Right cardiac atrium (tissue), 5 donors: ENCODE measurements around the gene WWTR1. TPM values are rescaled to one million over a fixed set of nuclear protein-coding genes. Genes with fewer than 3 reads are reported as not detected.

Source experiments
- ATAC-seq, 2 donors: fragments of 200-7000 bp; cut with Tn5 transposase; one replicate each; pipeline versions ENCODE4 v1.8.0 to v1.9.1; 2020; ENCODE audit warnings: moderate library complexity in 2 of 2, mild to moderate bottlenecking in 1 of 2
- DNase-seq, 3 donors: peaks; one replicate each; pipeline ENCODE4 v3.0.0-alpha.2; 2020
- H3K27ac ChIP-seq: one replicate; pipeline ENCODE4 v1.5.1; 2013; ENCODE audit warnings: mild to moderate bottlenecking, low read length, control low read depth, moderate library complexity
- H3K27me3 ChIP-seq: one replicate; pipeline ENCODE4 v1.6.1; 2013; ENCODE audit not compliant: control insufficient read depth, insufficient read depth
- H3K4me1 ChIP-seq: one replicate; pipeline ENCODE4 v1.6.1; 2013; ENCODE audit warnings: low read length; ENCODE audit not compliant: control insufficient read depth, insufficient read depth
- H3K4me3 ChIP-seq: one replicate; pipeline ENCODE4 v1.5.1; 2013; ENCODE audit warnings: low read length, control low read depth
- H3K9me3 ChIP-seq: one replicate; pipeline ENCODE4 v1.6.1; 2013; ENCODE audit warnings: low read length; ENCODE audit not compliant: control insufficient read depth
- WGBS: extraction: QIAGEN DNeasy Blood & Tissue Kit; methylation state at CpG from one replicate; pipeline ENCODE4 v1.1.7; 2013; 5-methylcytosine and 5-hydroxymethylcytosine counted together
- intact Hi-C, 4 donors: fragments of 100-400 bp; cut with DNase I; formaldehyde crosslinking; loops; one replicate each; pipeline versions ENCODE4 v1.11.0 to v1.14.0; 2022 to 2023
- polyA plus RNA-seq: library from polyadenylated mRNA; stranded (reverse); fragments of 200-250 nt; gene quantifications from one replicate; pipeline ENCODE4 v1.2.3, GENCODE V29; 2013
- total RNA-seq, 4 donors: library from RNA; stranded (reverse); fragmentation: NEBNext Ultra II Directional; extraction: Animal tissue kit (Norgen Biotek cat#: 25700); gene quantifications; one replicate each; pipeline ENCODE4 v1.2.1, GENCODE V29; 2021
- donor health status: healthy with polysubstance abuse.
- donor health status: DM: no; HTN: yes; CAD: no.
- donor health status: DM: no; HTN: no; CAD: no.
- donor health status: DM: no; HTN: yes; CAD: no; lungs with severe emphysema.
- donor health status: DM: yes; HTN: yes; CAD: no.

WWTR1 gene
- total and polyA plus RNA-seq, 5 donors = 23.0 to 99.2 (median 51.1) TPM

DNA sequence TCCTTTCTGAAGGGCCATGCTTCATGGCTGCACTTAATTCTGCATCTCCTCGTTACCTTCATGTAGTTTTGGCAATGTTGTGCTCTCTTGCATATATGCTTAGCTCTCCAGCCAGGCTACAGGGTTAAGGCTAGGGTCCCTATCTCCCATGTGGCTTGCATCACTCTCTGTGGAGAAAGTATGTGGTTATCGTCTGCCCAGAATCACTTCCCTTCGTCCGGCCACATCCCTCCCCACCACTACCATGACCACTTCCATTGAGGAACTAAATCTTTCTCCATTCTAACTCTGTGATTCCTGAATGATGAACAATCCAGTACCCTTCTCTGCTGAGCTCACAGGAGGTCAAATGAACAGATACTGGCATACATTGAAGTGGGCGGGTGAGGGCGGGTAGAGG, 34.0 kb downstream of the WWTR1 start:
- DNase-seq (no peak), ATAC-seq (no peak)
- Histone ChIP-seq H3K27me3 (no peaks in the 10 kb centered on the region), H3K9me3 (no peaks in the 10 kb centered on the region), H3K27ac (no peak overlapping the region), H3K4me1 (peaks cover 20% of the 10 kb centered on the region), H3K4me3 (no peak overlapping the region)
- WGBS = 59% methylated on average over 6 of the region's 6 CpGs
- intact Hi-C loops = no loop called here

DNA sequence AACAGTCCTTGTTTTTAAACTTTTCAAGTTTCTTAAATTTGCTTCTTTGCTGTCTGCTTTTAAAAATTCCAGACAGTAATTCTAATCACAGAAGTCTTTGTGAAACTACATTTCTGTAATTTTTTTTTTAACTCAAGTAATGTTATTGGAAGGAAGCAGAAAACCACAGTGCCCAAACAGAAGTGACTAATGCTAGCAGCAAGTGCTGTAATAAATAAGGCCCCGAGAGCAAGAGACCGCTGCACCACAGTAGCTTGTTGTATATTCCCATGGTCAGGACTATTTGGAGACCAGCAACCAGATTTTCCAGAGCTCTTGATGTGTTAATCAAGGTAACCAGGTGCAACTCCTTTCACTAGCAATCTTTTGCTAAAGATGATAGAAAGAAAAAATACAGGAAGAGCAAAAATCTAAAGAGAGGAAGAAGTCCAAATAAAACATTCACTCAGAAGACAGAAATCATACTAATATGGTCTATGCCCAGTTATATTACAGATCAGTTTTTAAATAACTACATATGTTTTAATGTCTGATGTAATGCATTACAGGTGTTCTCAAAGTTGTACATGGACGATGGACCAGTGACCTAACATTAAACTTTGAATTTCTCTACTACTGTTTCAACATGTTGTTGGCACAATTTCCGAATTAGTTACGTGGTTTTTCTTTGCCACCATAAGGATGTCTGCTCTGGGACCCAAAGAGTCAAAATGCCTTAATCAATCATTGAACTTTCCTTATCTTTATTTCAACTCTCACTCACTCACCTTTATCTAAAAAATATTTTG, 36.4 kb downstream of the WWTR1 start:
- ATAC-seq = no peak
- WGBS = 70% methylated on average over 5 of the region's 5 CpGs
- H3K27me3 ChIP-seq = no peaks in the 10 kb centered on the region
- peaks cover 34% of the 10 kb centered on the region for H3K4me1 ChIP-seq
- no peak for DNase-seq
- H3K27ac ChIP-seq = no peak overlapping the region
- no peak overlapping the region for H3K4me3 ChIP-seq
- no peaks in the 10 kb centered on the region for H3K9me3 ChIP-seq
- intact Hi-C loops = no loop called here

DNA sequence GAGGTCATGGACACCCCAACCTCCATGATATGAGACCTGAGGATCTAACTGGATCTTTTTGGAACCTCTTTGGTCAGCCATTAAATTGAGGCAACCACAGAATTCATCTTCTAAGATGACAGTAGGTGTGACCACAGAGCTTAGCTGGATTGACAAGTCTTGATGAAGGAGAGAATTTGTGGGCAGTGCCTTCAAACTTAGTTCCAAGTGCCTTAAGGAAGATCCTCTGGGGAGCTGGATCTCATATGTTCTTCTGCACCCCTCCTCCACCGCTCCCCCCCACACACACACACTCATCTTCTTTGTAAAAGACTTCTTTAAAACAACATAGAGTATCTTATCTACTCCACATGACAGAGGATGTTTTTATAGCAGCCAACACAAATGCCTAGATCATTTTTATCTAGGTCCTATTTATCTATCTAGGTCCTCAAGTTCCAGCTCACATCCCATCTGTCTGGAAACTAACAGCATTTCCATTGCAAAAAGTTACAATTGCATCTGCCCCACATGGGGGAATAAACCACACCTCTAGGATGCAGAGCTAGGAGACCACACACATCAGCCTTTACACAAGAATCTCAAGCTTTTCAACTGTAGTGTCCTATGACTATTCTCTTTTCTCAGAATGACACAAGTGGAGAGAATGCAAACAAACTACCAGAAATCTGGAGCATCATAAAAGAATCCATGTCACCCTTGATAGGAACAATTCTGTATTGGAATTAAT, 37.4 kb downstream of the WWTR1 start:
- DNase-seq (no peak), ATAC-seq (no peak)
- Histone ChIP-seq H3K4me1 (peaks cover 31% of the 10 kb centered on the region), H3K4me3 (no peak overlapping the region), H3K27me3 (no peaks in the 10 kb centered on the region), H3K27ac (peak overlapping the region; percentile 7), H3K9me3 (no peaks in the 10 kb centered on the region)
- WGBS = 58% methylated on average over 1 of the region's 1 CpG
- intact Hi-C loops = no loop called here

DNA sequence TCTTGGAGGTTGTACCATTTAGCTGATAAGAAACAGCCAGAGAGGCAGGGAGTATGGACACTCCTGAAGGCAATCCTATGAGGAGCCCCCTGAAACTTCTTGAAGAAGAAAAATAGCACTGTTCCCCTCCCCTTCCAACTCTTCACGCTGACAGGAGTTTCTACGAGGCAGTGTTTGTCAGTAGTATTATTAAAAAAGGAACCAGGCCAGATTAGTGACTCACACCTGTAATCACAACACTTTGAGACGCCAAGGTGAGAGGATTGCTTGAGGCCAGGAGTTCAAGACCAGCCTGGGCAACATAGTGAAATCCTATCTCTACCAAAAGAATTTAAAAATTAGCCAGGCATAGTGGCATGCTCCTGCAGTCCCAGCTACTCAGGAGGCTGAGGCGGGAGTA, 38.7 kb downstream of the WWTR1 start:
- H3K27me3 ChIP-seq = no peaks in the 10 kb centered on the region

DNA sequence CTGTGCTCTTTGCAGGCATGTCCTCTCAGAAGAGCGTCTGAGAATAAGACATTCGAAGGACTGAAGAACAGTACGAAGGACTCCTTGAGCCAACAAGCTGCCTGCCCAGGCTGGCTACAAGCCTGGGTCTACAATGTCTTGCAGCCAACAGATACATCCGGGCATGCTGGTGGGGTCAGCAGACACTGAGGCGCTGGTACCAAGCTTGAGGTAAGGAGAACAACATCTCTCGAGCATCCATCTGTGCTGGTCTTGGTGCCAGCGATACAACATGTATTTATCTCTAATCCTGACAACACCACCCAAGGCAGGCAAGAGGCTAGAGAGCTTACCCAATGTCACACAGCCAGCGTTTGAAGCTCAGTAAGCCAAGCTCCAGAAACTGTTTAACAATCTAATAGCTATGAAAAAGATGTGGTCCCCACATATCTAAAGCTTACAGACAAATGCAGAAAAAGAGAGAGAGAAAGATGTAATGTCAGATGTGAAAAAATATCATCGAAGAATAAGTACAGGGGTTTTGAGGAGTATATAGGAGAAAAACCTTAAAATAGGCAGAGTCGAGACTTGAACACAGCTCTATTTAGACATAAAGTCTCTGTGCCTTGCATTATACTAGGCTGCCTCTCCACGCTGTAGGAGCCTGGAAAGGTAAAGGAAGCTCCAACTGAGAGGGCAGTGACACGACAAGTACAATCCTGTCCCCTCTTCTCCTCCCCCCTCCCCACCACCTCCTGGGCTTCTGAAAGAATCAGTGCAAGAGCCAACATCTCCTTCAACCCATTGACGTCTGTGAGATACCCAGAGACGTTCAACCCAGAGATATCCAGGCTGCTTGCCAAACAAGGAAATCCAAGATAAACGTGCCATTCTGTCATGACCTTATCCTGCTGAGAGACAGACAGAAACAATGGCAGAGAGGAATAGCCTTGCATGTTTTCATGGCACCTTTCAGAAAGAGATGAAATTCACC, 39.4 kb downstream of the WWTR1 start:
- Histone ChIP-seq H3K4me3 (no peak overlapping the region), H3K4me1 (peaks cover 26% of the 10 kb centered on the region), H3K9me3 (no peaks in the 10 kb centered on the region), H3K27ac (peak overlapping the region; percentile 70), H3K27me3 (no peaks in the 10 kb centered on the region)
- peak; percentile 77 to 82 for ATAC-seq
- intact Hi-C loops = no loop called here
- DNase-seq = peak; percentile 57 to 80 (median 78)
- 34% methylated on average over 15 of the region's 15 CpGs for WGBS

More for the DNA sequence above, 38.7 kb downstream of the WWTR1 start:
- H3K4me1 ChIP-seq = peaks cover 29% of the 10 kb centered on the region
- WGBS = 38% methylated on average over 4 of the region's 4 CpGs
- H3K9me3 ChIP-seq = no peaks in the 10 kb centered on the region
- intact Hi-C loops = no loop called here
- DNase-seq (no peak), ATAC-seq (no peak)
- peak overlapping the region; percentile 70 for H3K27ac ChIP-seq
- no peak overlapping the region for H3K4me3 ChIP-seq

DNA sequence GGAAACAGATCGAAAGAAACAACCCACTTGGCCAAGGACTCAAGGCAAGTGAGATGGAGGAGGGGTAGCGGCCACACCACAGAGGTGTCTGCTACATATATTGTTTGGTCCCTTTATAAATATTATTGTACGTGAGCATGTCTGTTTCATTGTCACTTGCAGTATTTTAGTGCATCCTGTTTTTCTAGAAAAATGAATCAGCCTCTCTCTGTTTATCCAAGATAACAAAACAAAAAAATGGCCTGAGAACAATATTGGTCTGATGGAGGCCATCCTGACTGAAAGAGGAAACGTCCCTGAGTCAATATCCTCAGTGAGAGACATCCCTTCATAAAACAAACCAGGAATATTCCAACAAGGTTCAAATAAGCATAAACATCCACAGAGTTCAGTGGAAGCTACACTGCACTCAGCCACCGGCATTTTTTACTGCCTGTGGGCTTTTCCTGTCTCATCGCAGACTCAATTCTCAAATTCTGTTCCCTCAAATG, 42.0 kb downstream of the WWTR1 start:
- Histone ChIP-seq H3K27me3 (no peaks in the 10 kb centered on the region), H3K4me1 (peaks cover 31% of the 10 kb centered on the region), H3K4me3 (no peak overlapping the region), H3K9me3 (no peaks in the 10 kb centered on the region), H3K27ac (peak overlapping the region; percentile 51)
- 56% methylated on average over 6 of the region's 6 CpGs for WGBS
- ATAC-seq = peak; percentile 60 to 71
- intact Hi-C loops = no loop called here
- peak in 2 of 3 donors; percentile 35 to 58 for DNase-seq

DNA sequence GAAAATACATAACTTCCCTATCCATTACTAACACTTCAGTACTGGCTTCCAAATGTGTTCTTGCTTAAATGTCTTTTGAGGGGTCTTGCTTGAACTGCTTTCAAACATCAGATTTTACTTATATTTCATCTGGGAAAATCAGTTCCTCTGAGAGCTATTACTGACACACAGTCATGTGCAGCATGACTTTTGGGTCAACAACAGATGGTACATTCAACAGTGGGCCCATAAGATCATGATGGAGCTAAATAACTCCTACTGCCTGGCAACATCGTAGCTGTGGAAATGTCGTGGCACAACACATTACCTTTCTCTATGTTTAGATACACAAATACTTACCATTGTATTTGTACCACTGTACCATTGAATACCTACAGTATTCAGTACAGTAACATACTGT, 43.8 kb downstream of the WWTR1 start:
- H3K27ac ChIP-seq = no peak overlapping the region
- intact Hi-C loops = no loop called here

DNA sequence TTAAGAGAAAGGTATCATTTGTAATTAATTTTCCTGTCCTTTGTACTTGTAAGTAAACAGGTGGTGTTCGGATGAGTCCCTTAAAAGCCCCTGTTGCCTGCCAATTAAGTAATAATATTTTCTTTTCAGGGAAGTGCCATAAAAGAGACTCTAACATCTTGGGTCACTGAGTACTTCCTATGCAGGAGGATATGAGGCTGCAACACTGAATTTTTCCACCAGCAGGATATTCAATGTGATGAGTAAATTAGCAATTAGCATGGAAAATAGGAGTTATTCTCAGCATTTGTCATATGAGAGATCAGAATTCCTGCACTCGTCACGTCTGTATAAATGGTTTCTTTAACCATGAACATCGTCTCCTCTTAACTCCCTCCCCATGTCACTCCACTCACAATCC, 45.4 kb downstream of the WWTR1 start:
- Histone ChIP-seq H3K4me3 (no peak overlapping the region), H3K27me3 (no peaks in the 10 kb centered on the region), H3K9me3 (no peaks in the 10 kb centered on the region), H3K4me1 (peaks cover 15% of the 10 kb centered on the region), H3K27ac (peak overlapping the region; percentile 9)
- 73% methylated on average over 4 of the region's 4 CpGs for WGBS
- intact Hi-C loops = no loop called here
- ATAC-seq = peak in 1 of 2 donors; percentile 27
- DNase-seq = no peak

More for the DNA sequence above, 43.8 kb downstream of the WWTR1 start:
- 83% methylated on average over 2 of the region's 2 CpGs for WGBS
- Histone ChIP-seq H3K27me3 (no peaks in the 10 kb centered on the region), H3K4me3 (no peak overlapping the region), H3K9me3 (no peaks in the 10 kb centered on the region), H3K4me1 (peaks cover 26% of the 10 kb centered on the region)
- DNase-seq (no peak), ATAC-seq (no peak)

DNA sequence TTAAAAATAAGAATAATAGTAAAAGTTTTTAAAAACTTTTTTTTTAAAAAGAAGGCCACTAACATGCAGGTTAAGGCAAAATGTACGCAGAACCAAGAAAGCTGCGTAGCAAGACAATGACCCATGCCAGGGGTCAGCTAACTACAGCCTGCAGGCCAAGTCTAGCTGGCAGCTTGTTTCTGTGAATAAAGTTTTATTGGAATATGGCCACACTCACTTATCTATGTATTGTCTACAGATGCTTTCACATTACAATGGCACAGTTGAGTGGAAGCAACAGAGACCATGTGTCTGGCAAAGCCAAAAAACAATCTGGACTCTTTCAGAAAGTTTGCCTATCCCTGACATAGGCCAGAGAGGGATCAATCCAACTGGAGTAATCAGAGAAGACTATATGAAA, 46.7 kb downstream of the WWTR1 start:
- Histone ChIP-seq H3K27ac (no peak overlapping the region), H3K27me3 (no peaks in the 10 kb centered on the region), H3K4me3 (no peak overlapping the region), H3K4me1 (peaks cover 10% of the 10 kb centered on the region), H3K9me3 (no peaks in the 10 kb centered on the region)
- ATAC-seq (no peak), DNase-seq (no peak)
- WGBS = 83% methylated on average over 2 of the region's 2 CpGs
- intact Hi-C loops = no loop called here

DNA sequence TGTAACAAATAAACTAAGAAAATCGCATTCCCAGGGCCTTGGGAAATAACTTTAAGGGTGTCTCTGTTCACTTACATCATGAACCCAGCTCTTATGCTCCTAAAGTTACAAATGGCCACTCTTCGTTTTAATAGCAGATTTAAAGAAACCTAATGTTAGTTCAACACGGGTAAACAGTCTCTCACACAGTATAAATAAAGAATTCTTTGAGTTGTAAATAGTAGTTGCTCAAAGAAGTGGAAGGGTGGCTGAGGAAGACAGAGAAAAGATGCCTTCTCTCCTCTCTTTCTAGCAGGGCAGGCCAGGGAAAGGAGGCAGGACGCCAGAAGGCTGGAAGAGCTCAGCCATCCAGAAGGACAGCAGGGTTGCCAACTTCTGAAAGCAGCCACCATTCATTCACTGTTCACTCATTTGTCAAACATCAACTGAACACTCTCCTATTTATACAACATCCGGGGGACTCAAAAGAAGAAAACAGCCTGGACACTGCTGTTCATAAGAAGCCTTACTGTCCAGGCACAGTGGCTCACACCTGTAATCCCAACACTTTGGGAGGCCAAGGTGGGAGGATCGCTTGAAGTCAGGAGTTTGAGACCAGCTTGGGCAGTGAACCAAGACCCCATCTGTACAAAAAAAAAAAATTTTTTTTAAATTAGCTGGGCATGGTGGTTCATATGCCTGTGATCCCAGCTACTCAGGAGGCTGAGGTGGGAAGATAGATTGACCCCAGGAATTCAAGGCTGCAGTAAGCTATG, 47.3 kb downstream of the WWTR1 start:
- intact Hi-C loops = no loop called here
- Histone ChIP-seq H3K4me3 (no peak overlapping the region), H3K27ac (peak overlapping the region; percentile 51), H3K4me1 (peaks cover 10% of the 10 kb centered on the region), H3K9me3 (no peaks in the 10 kb centered on the region), H3K27me3 (no peaks in the 10 kb centered on the region)
- ATAC-seq (peak; percentile 46 to 75), DNase-seq (peak; percentile 61 to 84 (median 69))
- WGBS = 40% methylated on average over 6 of the region's 6 CpGs
